ENCODE results near the gene MTMR3. TPM values are rescaled to one million over a fixed set of nuclear protein-coding genes. Genes with fewer than 3 reads are reported as not detected.

The MTMR3 gene
- total RNA-seq, 1 donor = 26.9 TPM

DNA sequence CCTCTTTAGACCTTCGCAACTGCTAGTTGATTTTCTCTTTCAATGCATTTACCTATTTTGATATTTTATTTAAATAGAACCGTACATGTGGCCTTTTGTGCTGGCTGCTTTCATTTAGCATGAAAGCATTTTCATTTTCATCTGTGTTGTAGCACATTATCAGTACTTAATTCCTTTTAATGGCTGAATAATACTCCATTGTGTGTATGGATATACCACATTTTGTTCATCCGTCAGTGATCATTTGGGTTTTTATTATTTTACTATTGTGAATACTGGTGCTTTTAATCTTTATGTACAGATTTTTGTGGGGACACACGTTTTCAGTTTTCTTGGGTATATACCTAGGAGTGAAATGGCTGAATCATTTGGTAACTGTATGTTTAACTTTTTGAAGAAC lies 43.1 kb downstream of the MTMR3 start:
- no peak for DNase-seq (ENCODE audit: low read depth)
- TF ChIP-seq, protein P1, sequence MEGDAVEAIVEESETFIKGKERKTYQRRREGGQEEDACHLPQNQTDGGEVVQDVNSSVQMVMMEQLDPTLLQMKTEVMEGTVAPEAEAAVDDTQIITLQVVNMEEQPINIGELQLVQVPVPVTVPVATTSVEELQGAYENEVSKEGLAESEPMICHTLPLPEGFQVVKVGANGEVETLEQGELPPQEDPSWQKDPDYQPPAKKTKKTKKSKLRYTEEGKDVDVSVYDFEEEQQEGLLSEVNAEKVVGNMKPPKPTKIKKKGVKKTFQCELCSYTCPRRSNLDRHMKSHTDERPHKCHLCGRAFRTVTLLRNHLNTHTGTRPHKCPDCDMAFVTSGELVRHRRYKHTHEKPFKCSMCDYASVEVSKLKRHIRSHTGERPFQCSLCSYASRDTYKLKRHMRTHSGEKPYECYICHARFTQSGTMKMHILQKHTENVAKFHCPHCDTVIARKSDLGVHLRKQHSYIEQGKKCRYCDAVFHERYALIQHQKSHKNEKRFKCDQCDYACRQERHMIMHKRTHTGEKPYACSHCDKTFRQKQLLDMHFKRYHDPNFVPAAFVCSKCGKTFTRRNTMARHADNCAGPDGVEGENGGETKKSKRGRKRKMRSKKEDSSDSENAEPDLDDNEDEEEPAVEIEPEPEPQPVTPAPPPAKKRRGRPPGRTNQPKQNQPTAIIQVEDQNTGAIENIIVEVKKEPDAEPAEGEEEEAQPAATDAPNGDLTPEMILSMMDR (IDR thresholded peaks at IDR 0.05; ENCODE audit: insufficient read depth, low read length) = no peak
- no peak overlapping the region for H3K4me3 ChIP-seq (ENCODE audit: low read depth, low read length)

DNA sequence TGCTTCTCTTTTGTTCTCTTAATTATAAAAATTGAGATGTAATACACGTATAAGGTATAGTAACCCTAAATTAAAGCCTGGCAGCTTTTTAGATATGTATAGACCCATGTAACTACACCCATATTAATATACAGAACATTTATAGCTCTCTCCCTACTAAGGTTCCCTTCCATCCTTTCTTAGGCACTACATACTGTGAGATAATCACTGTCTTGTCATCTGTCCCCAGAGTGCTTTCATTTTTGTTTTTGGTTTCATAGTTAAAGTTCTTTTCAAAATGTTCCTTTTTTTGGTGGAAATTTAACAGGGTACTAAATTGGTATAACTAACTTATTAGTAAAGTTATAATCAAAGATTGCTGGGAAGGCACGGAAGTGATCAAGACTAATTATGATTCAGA lies 49.2 kb downstream of the MTMR3 start:
- TF ChIP-seq, protein P1 (IDR thresholded peaks at IDR 0.05; ENCODE audit: insufficient read depth, low read length) = no peak
- DNase-seq (ENCODE audit: low read depth) = no peak
- H3K4me3 ChIP-seq (ENCODE audit: low read depth, low read length) = no peak overlapping the region

DNA sequence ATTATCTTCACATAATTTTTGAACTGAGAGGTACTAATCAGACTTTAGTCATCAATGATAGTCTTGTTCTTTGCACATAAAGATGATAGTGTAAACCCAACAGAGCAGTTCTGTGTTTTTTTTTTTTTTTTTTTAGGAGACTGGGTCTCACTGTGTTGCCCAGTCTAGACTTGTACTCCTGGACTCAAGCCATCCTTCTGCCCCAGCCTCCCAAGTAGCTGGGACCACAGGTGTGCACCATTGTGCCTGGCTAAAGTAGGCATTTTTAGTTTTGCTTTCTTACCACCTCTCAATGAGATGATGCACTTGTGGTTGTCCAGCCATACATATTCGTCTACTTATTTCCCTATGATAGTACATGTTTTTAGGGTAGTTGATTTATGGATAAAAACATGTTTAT lies 50.6 kb downstream of the MTMR3 start:
- H3K4me3 ChIP-seq (ENCODE audit: low read depth, low read length) = no peak overlapping the region
- TF ChIP-seq, protein P1 (IDR thresholded peaks at IDR 0.05; ENCODE audit: insufficient read depth, low read length) = no peak
- DNase-seq (ENCODE audit: low read depth) = no peak

DNA sequence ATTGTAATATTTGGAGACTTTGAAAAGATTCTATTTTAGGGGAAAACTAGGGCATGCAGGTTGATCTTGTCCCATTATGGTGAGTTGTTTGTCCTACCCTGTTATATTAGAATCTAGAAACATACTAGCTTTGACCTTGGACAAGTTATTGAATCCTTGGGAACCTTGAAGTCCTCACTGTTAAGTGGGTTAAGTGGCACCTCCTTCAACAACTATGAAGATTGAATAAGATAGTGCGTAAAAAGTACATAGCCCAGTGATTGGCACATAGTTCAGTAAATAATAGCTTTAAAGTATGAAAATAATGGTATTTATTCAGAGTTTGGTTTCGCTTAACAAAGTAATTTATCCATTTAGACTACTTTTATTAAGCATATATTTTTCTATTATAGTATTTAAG lies 51.6 kb downstream of the MTMR3 start:
- no peak for DNase-seq (ENCODE audit: low read depth)

DNA sequence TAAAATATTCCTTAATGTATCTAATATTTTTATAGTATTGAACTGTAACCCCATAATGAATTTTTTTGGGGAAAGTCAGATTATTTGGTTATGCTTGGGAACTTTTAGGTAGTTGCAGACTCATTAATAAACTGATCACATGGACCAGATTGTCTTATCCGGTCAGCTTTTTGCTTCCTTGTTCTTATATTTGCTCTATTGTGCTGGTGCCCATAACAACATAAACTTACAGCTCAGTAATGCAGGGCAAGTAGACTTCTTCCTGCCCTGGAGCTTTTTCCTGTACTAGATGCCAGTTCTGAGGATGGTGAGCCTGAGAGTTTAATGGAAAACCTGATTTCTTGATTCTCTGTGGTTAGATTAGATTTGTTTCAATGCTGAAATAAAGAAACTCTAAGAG lies 53.2 kb downstream of the MTMR3 start:
- H3K4me3 ChIP-seq (ENCODE audit: low read depth, low read length) = no peak overlapping the region
- DNase-seq (ENCODE audit: low read depth) = no peak
- TF ChIP-seq, protein P1 (IDR thresholded peaks at IDR 0.05; ENCODE audit: insufficient read depth, low read length) = no peak

More for the DNA sequence above, 51.6 kb downstream of the MTMR3 start:
- TF ChIP-seq, protein P1 (IDR thresholded peaks at IDR 0.05; ENCODE audit: insufficient read depth, low read length) = no peak
- no peak overlapping the region for H3K4me3 ChIP-seq (ENCODE audit: low read depth, low read length)

DNA sequence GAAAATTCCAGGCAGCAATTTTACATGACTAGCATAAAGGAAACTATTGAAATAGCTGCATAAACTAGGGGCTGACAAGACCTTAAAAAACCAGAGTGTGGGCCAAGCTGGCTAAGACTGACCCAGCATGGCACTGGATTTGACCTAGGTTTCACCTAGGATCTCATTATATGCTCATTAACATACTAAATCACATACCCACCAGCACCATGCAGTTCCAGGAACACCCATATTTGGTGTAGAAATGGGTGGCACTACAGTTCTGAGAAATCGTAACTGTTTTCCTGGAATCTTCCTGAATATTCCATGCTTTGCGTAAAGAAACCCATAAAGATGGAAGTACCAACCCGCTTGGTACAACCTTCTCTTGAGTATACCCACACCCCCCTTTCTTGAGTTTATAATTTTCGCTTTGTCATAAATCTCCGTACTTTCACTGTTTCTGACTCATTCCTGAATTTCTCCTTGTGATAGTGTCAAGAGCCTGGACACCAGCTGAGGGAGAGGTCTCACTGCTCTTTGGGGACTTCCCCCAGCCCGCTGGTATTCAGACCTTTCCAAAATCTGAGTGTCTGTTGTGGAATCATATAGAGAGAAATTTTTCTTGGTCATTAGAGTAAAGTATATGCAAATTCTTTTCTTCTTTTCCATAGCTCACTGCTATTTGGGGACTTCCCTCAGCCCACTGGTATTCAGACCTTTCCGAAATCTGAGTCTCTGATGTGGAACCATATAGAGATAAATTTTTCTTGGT lies 55.1 kb downstream of the MTMR3 start:
- TF ChIP-seq, protein P1 (IDR thresholded peaks at IDR 0.05; ENCODE audit: insufficient read depth, low read length) = no peak
- no peak overlapping the region for H3K4me3 ChIP-seq (ENCODE audit: low read depth, low read length)
- DNase-seq (ENCODE audit: low read depth) = no peak

DNA sequence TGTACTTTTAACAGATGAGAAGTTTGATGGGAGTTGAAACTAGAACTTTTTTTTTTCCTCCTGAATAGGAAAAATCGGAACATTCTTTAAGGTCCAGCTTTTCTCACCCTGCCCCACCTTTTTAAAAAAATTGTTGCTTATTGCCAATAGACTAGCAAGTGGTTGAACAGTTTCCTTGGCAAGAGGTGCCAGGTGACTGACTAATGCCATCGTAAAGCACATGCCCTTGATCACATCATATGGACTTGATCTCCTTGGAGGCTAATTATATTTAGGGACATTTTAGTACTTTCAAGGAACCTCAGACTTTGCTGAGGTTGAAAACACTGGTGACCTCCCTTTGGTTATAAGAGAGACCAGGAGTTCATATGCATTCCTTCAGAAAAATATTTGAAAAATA lies 57.6 kb downstream of the MTMR3 start:
- TF ChIP-seq, protein P1 (IDR thresholded peaks at IDR 0.05; ENCODE audit: insufficient read depth, low read length) = no peak
- no peak overlapping the region for H3K4me3 ChIP-seq (ENCODE audit: low read depth, low read length)
- DNase-seq (ENCODE audit: low read depth) = no peak
